ENCODE data around the gene GAL3ST2.
"Not testable (repeated sequence)": the region's sequence is repeated elsewhere in the genome, so short reads cannot be mapped to it uniquely, and the experiment has no call there.

GAL3ST2 gene

DNA sequence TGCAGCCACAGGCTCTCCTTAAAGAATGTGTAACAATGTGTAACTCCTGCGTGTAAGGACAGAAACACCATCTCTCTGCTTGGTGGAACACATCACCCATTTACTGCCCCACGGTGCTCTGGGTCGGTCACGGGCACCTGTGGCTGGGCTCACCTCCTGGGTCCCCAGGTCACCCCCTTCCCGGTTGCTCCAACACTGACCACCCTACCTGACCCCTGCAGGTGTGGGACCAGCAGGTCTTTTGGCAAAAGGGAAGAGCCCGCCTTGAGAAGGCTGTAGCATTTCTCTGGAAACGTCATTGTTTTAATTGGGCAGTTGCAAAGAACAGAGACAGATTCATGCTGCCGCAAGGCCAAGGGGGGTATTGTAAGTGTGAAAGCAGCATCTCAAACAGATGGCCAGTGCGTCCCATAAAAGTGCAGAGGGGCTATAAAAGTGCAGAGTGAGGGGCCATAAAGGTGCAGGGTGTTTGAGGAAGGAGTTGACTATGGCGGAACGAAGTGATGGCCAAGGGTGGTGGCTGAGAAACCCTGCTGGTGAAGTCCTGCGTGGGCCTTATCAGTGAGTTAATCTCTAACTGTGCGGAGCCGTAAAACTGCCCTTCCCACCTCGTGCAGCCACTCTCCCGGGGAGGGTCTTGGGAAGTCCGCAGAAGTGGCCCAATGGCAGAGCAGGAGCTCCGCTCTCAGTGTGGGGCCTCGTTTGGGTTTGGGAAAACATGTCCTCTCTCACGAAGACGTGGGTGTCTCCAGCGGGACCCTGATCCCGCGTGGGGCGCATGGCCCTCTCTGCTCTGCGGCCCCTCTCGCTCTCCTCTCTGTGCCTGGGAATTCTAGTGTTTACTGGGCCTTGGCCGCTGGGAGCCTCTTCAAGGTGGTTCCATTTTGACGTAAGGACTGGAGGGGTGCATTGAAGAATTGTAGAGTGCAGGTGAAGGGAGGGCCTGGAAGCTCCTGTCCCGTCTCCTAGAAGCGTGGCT, 18.7 kb downstream of the GAL3ST2 start:
- no peak for DNase-seq (ENCODE audit: low read depth)

DNA sequence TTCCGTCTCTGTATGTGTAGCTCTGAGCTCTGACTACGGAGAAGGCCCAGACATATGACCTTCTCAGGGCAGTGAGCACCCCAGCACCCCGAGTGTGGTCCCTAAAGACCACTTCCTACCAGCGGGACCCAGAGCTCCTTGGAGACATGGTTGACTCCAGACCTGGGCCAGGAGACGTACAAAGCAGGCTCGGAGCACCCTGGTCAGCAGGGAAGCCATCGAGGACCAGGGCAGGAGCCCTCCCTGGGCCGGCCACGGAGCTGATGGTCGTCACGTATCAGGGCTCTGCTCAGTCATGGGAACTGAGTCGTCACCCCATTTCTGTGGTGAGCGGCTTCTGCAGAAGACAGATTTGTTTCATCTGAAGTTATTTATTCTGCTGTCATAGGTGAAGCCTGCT, 19.6 kb downstream of the GAL3ST2 start:
- DNase-seq (ENCODE audit: low read depth) = no peak

GRCh38 chr2:241796610-241797138, 20.1 kb downstream of the GAL3ST2 start:
- DNase-seq (ENCODE audit: low read depth) = no peak

DNA sequence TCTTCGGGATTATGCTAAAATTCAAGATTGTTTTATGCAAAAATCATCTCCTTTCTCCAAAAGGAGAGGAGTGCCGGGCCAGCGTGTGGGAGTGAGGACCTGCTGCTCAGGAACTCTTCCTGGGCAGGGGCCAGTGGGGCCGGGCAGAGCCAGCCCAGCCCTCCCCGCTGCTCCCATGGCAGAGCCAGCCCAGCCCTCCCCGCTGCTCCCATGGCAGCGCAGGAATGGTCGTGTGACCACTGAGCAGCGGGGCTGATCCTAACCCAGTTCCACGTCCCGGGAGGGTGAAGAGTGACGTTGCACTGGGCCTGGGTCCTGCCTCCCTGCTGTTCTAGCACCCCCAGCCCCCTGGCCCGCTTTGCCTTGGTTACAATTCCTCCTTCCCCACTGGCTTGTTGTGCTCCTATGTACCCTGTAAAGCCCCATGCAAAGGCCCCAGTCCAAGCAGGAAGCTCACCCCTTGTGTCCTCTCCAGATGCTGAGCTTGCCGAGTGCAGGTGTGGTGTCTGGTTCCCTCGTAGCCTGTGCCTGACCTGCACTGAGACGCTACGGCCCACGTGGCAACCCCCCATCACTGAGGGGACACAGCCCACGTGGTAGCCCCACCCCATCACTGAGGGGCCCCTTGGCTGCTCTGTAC, 20.9 kb downstream of the GAL3ST2 start:
- DNase-seq (ENCODE audit: low read depth) = no peak

- DNase-seq (ENCODE audit: low read depth) = no peak
These were observed 21.5 kb downstream of the GAL3ST2 start for GRCh38 chr2:241798081-241798630.

GRCh38 chr2:241798631-241799521, 22.3 kb downstream of the GAL3ST2 start:
- no peak for DNase-seq (ENCODE audit: low read depth)

GRCh38 chr2:241799522-241800197, 23.0 kb downstream of the GAL3ST2 start:
- DNase-seq (ENCODE audit: low read depth) = no peak

DNA sequence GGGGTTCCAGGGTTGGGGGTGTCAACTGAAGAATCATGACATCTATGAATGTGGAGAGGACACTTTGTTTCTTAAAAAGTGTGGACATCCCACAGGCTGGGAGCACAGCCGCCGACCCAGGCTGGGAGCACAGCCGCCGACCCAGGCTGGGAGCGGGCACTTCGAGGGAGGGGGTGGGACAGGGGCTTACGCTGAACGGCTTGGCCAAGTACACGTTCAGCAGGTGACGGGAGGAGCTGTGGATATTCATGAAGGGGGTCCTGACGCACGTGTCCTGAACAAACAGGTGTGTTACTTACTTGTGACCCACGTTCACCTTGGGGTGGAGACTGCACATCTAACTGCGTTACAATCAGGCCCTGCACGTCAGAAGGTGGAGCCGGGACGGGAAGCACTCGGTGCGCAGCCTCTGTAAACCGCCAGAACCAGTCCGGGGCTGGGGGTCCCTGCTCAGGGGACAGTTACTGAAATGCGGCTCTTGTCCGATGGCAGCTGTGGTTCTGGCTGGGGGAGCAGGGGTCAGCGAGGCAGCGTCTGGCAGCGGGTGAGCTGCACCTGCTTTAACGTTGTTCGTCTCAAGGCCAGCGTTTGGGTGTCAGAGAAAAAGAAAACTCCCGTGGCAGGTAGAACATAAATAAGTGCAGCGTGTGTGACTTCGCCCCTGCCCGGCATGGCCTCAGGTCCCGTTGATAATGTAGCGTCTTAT, 23.7 kb downstream of the GAL3ST2 start:
- not testable (repeated sequence) for DNase-seq (ENCODE audit: low read depth)

GRCh38 chr2:241801611-241802420, 25.2 kb downstream of the GAL3ST2 start:
- DNase-seq (ENCODE audit: low read depth) = no peak

- no peak for DNase-seq (ENCODE audit: low read depth)
These were observed 26.0 kb downstream of the GAL3ST2 start for GRCh38 chr2:241802421-241803318.

GRCh38 chr2:241803387-241804325, 27.0 kb downstream of the GAL3ST2 start:
- DNase-seq (ENCODE audit: low read depth) = no peak

DNA sequence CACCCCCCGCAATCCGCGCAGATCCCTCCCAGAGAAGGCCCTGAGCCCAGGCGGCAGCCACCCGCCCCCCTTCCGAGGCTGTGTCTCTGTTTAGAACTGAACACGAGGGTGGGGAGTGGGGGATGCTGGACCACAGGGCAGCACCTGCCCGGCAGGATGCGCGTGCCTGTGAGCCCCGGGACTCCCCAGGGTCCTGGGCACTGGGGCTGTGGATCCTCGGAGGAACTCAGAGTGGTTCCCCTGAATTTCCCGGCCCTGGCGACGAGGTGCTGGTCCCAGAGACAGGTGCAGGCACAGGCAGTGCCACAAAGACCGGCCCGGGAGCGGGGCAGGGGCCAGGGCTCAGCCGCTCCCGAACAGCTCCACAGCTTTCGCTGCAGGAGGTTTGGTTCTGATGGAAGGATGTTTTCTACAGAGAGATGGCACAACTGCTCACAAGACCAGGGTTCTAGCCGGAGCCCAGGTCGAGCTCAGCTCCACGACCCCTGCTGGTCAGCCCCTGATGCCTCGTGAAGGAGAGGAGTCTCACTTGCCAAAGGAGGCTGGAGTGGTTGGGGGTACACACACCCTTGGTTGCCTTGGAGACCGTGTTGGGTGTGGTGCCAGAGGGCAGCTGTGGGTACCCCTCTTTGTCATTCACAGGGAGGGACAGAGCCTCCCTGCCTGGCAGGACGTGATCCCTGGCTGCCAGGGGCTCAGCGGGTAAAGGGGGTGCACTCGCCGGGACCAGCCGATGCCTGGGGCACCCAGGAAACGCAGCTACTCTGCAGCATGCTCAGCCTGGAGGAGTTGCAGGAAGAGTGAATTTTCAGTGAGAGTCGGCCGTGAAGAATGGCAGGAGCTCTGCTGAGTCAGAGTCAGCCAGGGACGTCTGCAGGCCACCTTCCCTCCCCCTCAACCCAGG, 28.0 kb downstream of the GAL3ST2 start:
- DNase-seq (ENCODE audit: low read depth) = no peak

GRCh38 chr2:241806217-241806616, 29.6 kb downstream of the GAL3ST2 start:
- not testable (repeated sequence) for DNase-seq (ENCODE audit: low read depth)

- no peak for DNase-seq (ENCODE audit: low read depth)
These were observed 31.6 kb downstream of the GAL3ST2 start for GRCh38 chr2:241808051-241808720.

GRCh38 chr2:241808721-241809382, 32.2 kb downstream of the GAL3ST2 start, which contains the start of gene NEU4:
Gene NEU4 (plus strand): TSS chr2:241809193. CDS start chr2:241814485, 5,292 bp downstream.
- no peak for DNase-seq (ENCODE audit: low read depth)

All from fibroblast of the conjunctiva (primary cell).